Dermis microvascular lymphatic vessel endothelial cell (primary cell): Measurements from ENCODE around the gene ARSG. TPM values are rescaled to one million over a fixed set of nuclear protein-coding genes. Genes with fewer than 3 reads are reported as not detected.
"Not testable (repeated sequence)": the region's sequence is repeated elsewhere in the genome, so short reads cannot be mapped to it uniquely, and the experiment has no call there.

Experiments used
- DNase-seq, 2 donors: peaks; one replicate each; pipeline versions ENCODE4 v3.0.0 to v3.0.0-alpha.2; 2010; ENCODE audit warnings: low read depth in 2 of 2
- total RNA-seq: library from RNA; depleted of rRNA; stranded (reverse); fragments of >200 nt; gene quantifications from 2 replicates; pipeline ENCODE4 v1.2.1, GENCODE V29; 2014

ARSG gene
- total RNA-seq, 1 donor from 2014 or later, result 1.5 TPM

- DNase-seq, result no peak
Observed at GRCh38 chr17:68328676-68329075, 37.4 kb downstream of the ARSG start.

GRCh38 chr17:68329331-68329730, 38.0 kb downstream of the ARSG start:
- DNase-seq, result no peak

- peak in 1 of 2 donors; percentile 14 for DNase-seq
Observed at GRCh38 chr17:68331932-68332331, 40.6 kb downstream of the ARSG start.

- no peak for DNase-seq
Observed at GRCh38 chr17:68334393-68334792, 43.1 kb downstream of the ARSG start.

- DNase-seq, result no peak
Observed at GRCh38 chr17:68341482-68341881, 50.2 kb downstream of the ARSG start.

GRCh38 chr17:68343976-68344375, 52.7 kb downstream of the ARSG start:
- DNase-seq, result no peak

GRCh38 chr17:68344701-68345136, 53.4 kb downstream of the ARSG start:
- no peak for DNase-seq

GRCh38 chr17:68346448-68346847, 55.2 kb downstream of the ARSG start:
- no peak for DNase-seq

- DNase-seq, result no peak
Observed at GRCh38 chr17:68347380-68347779, 56.1 kb downstream of the ARSG start.

GRCh38 chr17:68349157-68349556, 57.9 kb downstream of the ARSG start:
- DNase-seq, result no peak

GRCh38 chr17:68351395-68351794, 60.1 kb downstream of the ARSG start:
- no peak for DNase-seq

GRCh38 chr17:68352041-68352440, 60.7 kb downstream of the ARSG start:
- DNase-seq, result no peak

GRCh38 chr17:68352671-68353070, 61.4 kb downstream of the ARSG start:
- not testable (repeated sequence) for DNase-seq

- DNase-seq, result no peak
Observed at GRCh38 chr17:68353111-68353521, 61.8 kb downstream of the ARSG start.

- peak; percentile 48 to 71 for DNase-seq
Observed at GRCh38 chr17:68354311-68354710, 63.0 kb downstream of the ARSG start.

- DNase-seq, result peak in 1 of 2 donors; percentile 74
Observed at GRCh38 chr17:68355108-68355507, 63.8 kb downstream of the ARSG start.

- DNase-seq, result no peak
Observed at GRCh38 chr17:68356520-68356919, 65.2 kb downstream of the ARSG start.

GRCh38 chr17:68356949-68357455, 65.7 kb downstream of the ARSG start:
- no peak for DNase-seq

- DNase-seq, result no peak
Observed at GRCh38 chr17:68357886-68358285, 66.6 kb downstream of the ARSG start.

GRCh38 chr17:68359791-68360535, 68.7 kb downstream of the ARSG start:
- DNase-seq, result no peak

- no peak for DNase-seq
Observed at GRCh38 chr17:68365469-68365868, 74.2 kb downstream of the ARSG start.

GRCh38 chr17:68368387-68368786, 77.1 kb downstream of the ARSG start:
- no peak for DNase-seq

GRCh38 chr17:68375566-68375965, 84.3 kb downstream of the ARSG start:
- DNase-seq, result no peak
